ENCODE results near the gene NCKAP5.

NCKAP5 gene

GRCh38 chr2:133439565-133439920 lies 128.7 kb downstream of the NCKAP5 start:
- no peak for TF ChIP-seq CTCF (conservative IDR thresholded peaks at IDR 0.05; ENCODE audit: control insufficient read depth, insufficient read depth, low read depth, low read length)

GRCh38 chr2:133438848-133439564 lies 129.3 kb downstream of the NCKAP5 start:
- no peak for DNase-seq (ENCODE audit: low read depth)
- H3K4me3 ChIP-seq (ENCODE audit: control insufficient read depth, low read depth, low read length): no peak overlapping the region
- TF ChIP-seq CTCF (conservative IDR thresholded peaks at IDR 0.05; ENCODE audit: control insufficient read depth, insufficient read depth, low read depth, low read length): no peak

More at GRCh38 chr2:133439565-133439920, 128.7 kb downstream of the NCKAP5 start:
- DNase-seq (ENCODE audit: low read depth): no peak
- H3K4me3 ChIP-seq (ENCODE audit: control insufficient read depth, low read depth, low read length): no peak overlapping the region

GRCh38 chr2:133438026-133438425 lies 130.2 kb downstream of the NCKAP5 start:
- no peak for DNase-seq (ENCODE audit: low read depth)
- H3K4me3 ChIP-seq (ENCODE audit: control insufficient read depth, low read depth, low read length): no peak overlapping the region
- no peak for TF ChIP-seq CTCF (conservative IDR thresholded peaks at IDR 0.05; ENCODE audit: control insufficient read depth, insufficient read depth, low read depth, low read length)

- no peak overlapping the region for H3K4me3 ChIP-seq (ENCODE audit: control insufficient read depth, low read depth, low read length)
- DNase-seq (ENCODE audit: low read depth): no peak
- TF ChIP-seq CTCF (conservative IDR thresholded peaks at IDR 0.05; ENCODE audit: control insufficient read depth, insufficient read depth, low read depth, low read length): no peak
Observed at GRCh38 chr2:133437492-133437891, 130.8 kb downstream of the NCKAP5 start.

DNA sequence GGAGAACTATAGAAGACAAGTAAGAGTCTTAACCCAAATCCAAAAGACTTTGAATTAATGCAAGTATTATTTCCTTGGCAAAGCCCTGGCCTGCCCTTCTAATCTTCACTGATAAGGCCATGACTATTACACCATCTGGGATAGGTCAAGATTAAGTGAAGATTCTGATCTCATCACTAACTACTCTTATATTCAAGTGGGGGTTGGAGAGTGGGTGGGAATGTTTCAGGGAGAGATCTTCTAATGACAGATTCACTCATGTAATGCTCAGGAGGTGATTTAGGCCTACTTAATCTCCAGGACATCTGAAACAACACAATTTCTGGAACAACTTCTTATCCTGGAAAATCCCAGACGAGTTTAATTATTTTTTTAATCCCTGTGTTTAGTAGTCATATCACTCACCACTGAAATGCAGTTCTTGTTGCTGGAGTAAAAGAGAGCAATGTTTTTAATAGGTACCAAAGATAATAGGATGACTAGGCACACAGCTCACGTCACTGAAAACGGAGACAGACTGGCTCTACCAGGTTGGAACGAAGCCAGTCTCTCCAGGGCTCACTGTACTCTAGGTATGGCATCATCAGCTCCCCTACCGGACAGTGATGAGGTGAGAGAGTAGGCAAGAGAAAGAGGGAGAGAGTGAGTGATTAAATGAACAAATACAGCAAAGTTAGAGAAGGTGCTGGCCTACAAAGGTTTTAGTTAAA lies 133.1 kb downstream of the NCKAP5 start:
- DNase-seq (ENCODE audit: low read depth): no peak
- TF ChIP-seq CTCF (conservative IDR thresholded peaks at IDR 0.05; ENCODE audit: control insufficient read depth, insufficient read depth, low read depth, low read length): no peak
- no peak overlapping the region for H3K4me3 ChIP-seq (ENCODE audit: control insufficient read depth, low read depth, low read length)

- no peak overlapping the region for H3K4me3 ChIP-seq (ENCODE audit: control insufficient read depth, low read depth, low read length)
- no peak for TF ChIP-seq CTCF (conservative IDR thresholded peaks at IDR 0.05; ENCODE audit: control insufficient read depth, insufficient read depth, low read depth, low read length)
- no peak for DNase-seq (ENCODE audit: low read depth)
Observed at GRCh38 chr2:133433455-133434451, 134.5 kb downstream of the NCKAP5 start.

Data from fibroblast of mammary gland (primary cell).